Lung (tissue), 12 donors: Measurements from ENCODE around the gene THUMPD2. TPM values are rescaled to one million over a fixed set of nuclear protein-coding genes. Genes with fewer than 3 reads are reported as not detected.

Experiments
- ATAC-seq: fragments of 200-7000 bp; cut with Tn5 transposase; one replicate; pipeline ENCODE4 v1.9.1; 2020; ENCODE audit warnings: moderate number of reproducible peaks; ENCODE audit not compliant: insufficient read depth, low FRiP score
- DNase-seq, 3 donors: peaks; one replicate each; pipeline ENCODE4 v3.0.0-alpha.2; 2013 to 2017
- H3K27ac ChIP-seq, 2 donors: one replicate each; pipeline ENCODE4 v1.5.1; 2013; ENCODE audit warnings: mild to moderate bottlenecking in 2 of 2, moderate library complexity in 2 of 2, control low read depth in 1 of 2, inconsistent platforms in 1 of 2, low read depth in 1 of 2, low read length in 1 of 2
- H3K27me3 ChIP-seq, 3 donors: one replicate each; pipeline ENCODE4 v1.5.1; 2013; ENCODE audit warnings: low read length in 2 of 3; ENCODE audit not compliant: control insufficient read depth in 3 of 3, insufficient read depth in 3 of 3
- H3K36me3 ChIP-seq, 4 donors: one replicate each; pipeline ENCODE4 v1.5.1; 2013; ENCODE audit warnings: low read length in 4 of 4, mild to moderate bottlenecking in 1 of 4, moderate library complexity in 1 of 4; ENCODE audit not compliant: control insufficient read depth in 4 of 4, insufficient read depth in 4 of 4
- H3K4me1 ChIP-seq, 5 donors: one replicate each; pipeline ENCODE4 v1.5.1; 2013; ENCODE audit warnings: low read length in 5 of 5, mild to moderate bottlenecking in 2 of 5, moderate library complexity in 1 of 5; ENCODE audit not compliant: control insufficient read depth in 5 of 5, insufficient read depth in 5 of 5
- H3K4me3 ChIP-seq: one replicate; pipeline ENCODE4 v1.5.1; 2013; ENCODE audit warnings: mild to moderate bottlenecking, control low read depth, moderate library complexity
- H3K9ac ChIP-seq, 2 donors: one replicate each; pipeline ENCODE4 v1.5.1; 2013; ENCODE audit warnings: low read length in 2 of 2, control low read depth in 1 of 2; ENCODE audit not compliant: insufficient read depth in 1 of 2
- H3K9me3 ChIP-seq, 4 donors: one replicate each; pipeline ENCODE4 v1.5.1; 2013; ENCODE audit warnings: low read length in 3 of 4, mild to moderate bottlenecking in 1 of 4, moderate library complexity in 1 of 4; ENCODE audit not compliant: control insufficient read depth in 4 of 4, insufficient read depth in 3 of 4
- CTCF ChIP-seq: IDR thresholded peaks from 2 replicates; pipeline ENCODE4 v1.5.1; 2012; ENCODE audit warnings: mild to moderate bottlenecking; ENCODE audit errors: control extremely low read depth, extremely low read depth
- WGBS, 2 donors: extraction: QIAGEN DNeasy Blood & Tissue Kit; methylation state at CpG; one replicate each; pipeline ENCODE4 v1.1.7; 2013; 5-methylcytosine and 5-hydroxymethylcytosine counted together
- polyA plus RNA-seq, 2 donors: library from polyadenylated mRNA; stranded (reverse); fragments of 200-250 nt; gene quantifications; one replicate each; pipeline ENCODE4 v1.2.1, GENCODE V29; 2013
- total RNA-seq, 2 donors: library from RNA; depleted of rRNA in 1 of 2; stranded (reverse); fragments of >200 nt in 1 of 2; gene quantifications; one replicate each; pipeline ENCODE4 v1.2.1, GENCODE V29; 2014 to 2021
- donor health status: control.
- donor health status: control.
- donor health status: Bipolar disorder and iron deficiency.
- donor health status: healthy.
- donor health status: DM: yes; HTN: yes; CAD: no.

THUMPD2 gene
- total and polyA plus RNA-seq, 4 donors, result 6.9 to 28.1 (median 11.5) TPM

- ATAC-seq (no peak), DNase-seq (no peak)
- H3K36me3 ChIP-seq, result no peaks in the 10 kb centered on the region
- no peak overlapping the region for H3K9ac ChIP-seq
- no peaks in the 10 kb centered on the region for H3K27me3 ChIP-seq
- no peak overlapping the region for H3K4me3 ChIP-seq
- 91 to 94% methylated on average over 3 of the region's 3 CpGs for WGBS, 2 donors
- no peaks in the 10 kb centered on the region for H3K4me1 ChIP-seq
- no peak overlapping the region for H3K27ac ChIP-seq
- no peaks in the 10 kb centered on the region for H3K9me3 ChIP-seq
- no peak for TF ChIP-seq CTCF
Measured at GRCh38 chr2:39715822-39716221, 63.2 kb downstream of the THUMPD2 start.

- no peak overlapping the region for H3K27ac ChIP-seq
- no peak for TF ChIP-seq CTCF
- H3K9ac ChIP-seq, result no peak overlapping the region
- no peaks in the 10 kb centered on the region for H3K27me3 ChIP-seq
- ATAC-seq, result no peak
- no peaks in the 10 kb centered on the region for H3K4me1 ChIP-seq
- no peak for DNase-seq
- H3K36me3 ChIP-seq, result no peaks in the 10 kb centered on the region
- no peaks in the 10 kb centered on the region for H3K9me3 ChIP-seq
- no peak overlapping the region for H3K4me3 ChIP-seq
Measured at GRCh38 chr2:39715095-39715494, 64.0 kb downstream of the THUMPD2 start.

- TF ChIP-seq CTCF, result no peak
- DNase-seq, result no peak
- no peaks in the 10 kb centered on the region for H3K9me3 ChIP-seq
- no peak for ATAC-seq
- H3K4me3 ChIP-seq, result no peak overlapping the region
- H3K9ac ChIP-seq, result no peak overlapping the region
- no peak overlapping the region for H3K27ac ChIP-seq
- no peaks in the 10 kb centered on the region for H3K4me1 ChIP-seq
- H3K36me3 ChIP-seq, result no peaks in the 10 kb centered on the region
- 87 to 88% methylated on average over 5 of the region's 5 CpGs for WGBS, 2 donors
- H3K27me3 ChIP-seq, result no peaks in the 10 kb centered on the region
Measured at GRCh38 chr2:39712953-39713352, 66.1 kb downstream of the THUMPD2 start.

GRCh38 chr2:39710807-39711206 lies 68.3 kb downstream of the THUMPD2 start:
- H3K9me3 ChIP-seq, result no peaks in the 10 kb centered on the region
- no peak overlapping the region for H3K4me3 ChIP-seq
- ATAC-seq (no peak), DNase-seq (no peak)
- WGBS, 2 donors, result 77 to 78% methylated on average over 3 of the region's 3 CpGs
- no peak for TF ChIP-seq CTCF
- no peaks in the 10 kb centered on the region for H3K27me3 ChIP-seq
- H3K4me1 ChIP-seq, result no peaks in the 10 kb centered on the region
- no peak overlapping the region for H3K9ac ChIP-seq
- H3K36me3 ChIP-seq, result no peaks in the 10 kb centered on the region
- H3K27ac ChIP-seq, result no peak overlapping the region
